Thoracic aorta (tissue), 2 donors: ENCODE data around the gene FOXP1. TPM values are rescaled to one million over a fixed set of nuclear protein-coding genes. Genes with fewer than 3 reads are reported as not detected.

ENCODE experiments used
- ATAC-seq: fragments of 150-250 bp; one replicate; pipeline ENCODE4 v1.8.0; 2017; ENCODE audit warnings: low read depth; ENCODE audit not compliant: insufficient number of reproducible peaks, low FRiP score
- DNase-seq: peaks from one replicate; pipeline ENCODE4 v3.0.0-alpha.2; 2020; ENCODE audit warnings: low spot score
- H3K27ac ChIP-seq, 2 donors: fragments of 200-600 bp; sonication (generic); 1 replicate in 1 of 2; 2 replicates in 1 of 2; pipeline ENCODE4 v1.5.1; 2016; ENCODE audit warnings: mild to moderate bottlenecking in 2 of 2, moderate library complexity in 2 of 2
- H3K27me3 ChIP-seq: fragments of 200-600 bp; sonication (generic); replicated peaks from 2 replicates; pipeline ENCODE4 v1.6.0; 2016; ENCODE audit warnings: mild to moderate bottlenecking; ENCODE audit not compliant: insufficient read depth
- H3K36me3 ChIP-seq: fragments of 200-600 bp; sonication (generic); one replicate; pipeline ENCODE4 v1.5.1; 2016
- H3K4me1 ChIP-seq, 2 donors: fragments of 200-600 bp; sonication (generic); 1 replicate in 1 of 2; 2 replicates in 1 of 2; pipeline versions ENCODE4 v1.5.1 to v1.6.0; 2016; ENCODE audit warnings: low read depth in 2 of 2, mild to moderate bottlenecking in 1 of 2; ENCODE audit not compliant: control insufficient read depth in 1 of 2
- H3K4me3 ChIP-seq: fragments of 200-600 bp; sonication (generic); 2 replicates; pipeline ENCODE4 v1.5.1; 2016; ENCODE audit warnings: mild to moderate bottlenecking
- H3K9me3 ChIP-seq: fragments of 200-600 bp; sonication (generic); 2 replicates; pipeline ENCODE4 v1.5.1; 2016
- total RNA-seq, 2 donors: library from RNA; depleted of rRNA; stranded (reverse); fragments of >200 nt; gene quantifications; one replicate each; pipeline versions ENCODE4 v1.1.0 to v1.2.3, GENCODE V29; 2016
- TF ChIP-seq, protein P1 (sequence below): fragments of 200-600 bp; sonication (generic); IDR thresholded peaks from one replicate; pipeline ENCODE4 v1.5.1; 2019; ENCODE audit warnings: antibody characterized with exemption

The FOXP1 gene
- total RNA-seq, 2 donors from 2014 or later = 176 to 255 TPM

- peaks cover 9% of the 10 kb centered on the region for H3K36me3 ChIP-seq
- ATAC-seq (no peak), DNase-seq (no peak)
- H3K27ac ChIP-seq = no peak overlapping the region
- TF ChIP-seq, protein P1, sequence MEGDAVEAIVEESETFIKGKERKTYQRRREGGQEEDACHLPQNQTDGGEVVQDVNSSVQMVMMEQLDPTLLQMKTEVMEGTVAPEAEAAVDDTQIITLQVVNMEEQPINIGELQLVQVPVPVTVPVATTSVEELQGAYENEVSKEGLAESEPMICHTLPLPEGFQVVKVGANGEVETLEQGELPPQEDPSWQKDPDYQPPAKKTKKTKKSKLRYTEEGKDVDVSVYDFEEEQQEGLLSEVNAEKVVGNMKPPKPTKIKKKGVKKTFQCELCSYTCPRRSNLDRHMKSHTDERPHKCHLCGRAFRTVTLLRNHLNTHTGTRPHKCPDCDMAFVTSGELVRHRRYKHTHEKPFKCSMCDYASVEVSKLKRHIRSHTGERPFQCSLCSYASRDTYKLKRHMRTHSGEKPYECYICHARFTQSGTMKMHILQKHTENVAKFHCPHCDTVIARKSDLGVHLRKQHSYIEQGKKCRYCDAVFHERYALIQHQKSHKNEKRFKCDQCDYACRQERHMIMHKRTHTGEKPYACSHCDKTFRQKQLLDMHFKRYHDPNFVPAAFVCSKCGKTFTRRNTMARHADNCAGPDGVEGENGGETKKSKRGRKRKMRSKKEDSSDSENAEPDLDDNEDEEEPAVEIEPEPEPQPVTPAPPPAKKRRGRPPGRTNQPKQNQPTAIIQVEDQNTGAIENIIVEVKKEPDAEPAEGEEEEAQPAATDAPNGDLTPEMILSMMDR = no peak
- H3K9me3 ChIP-seq = no peaks in the 10 kb centered on the region
- H3K4me1 ChIP-seq = peaks cover 0 to 13% of the 10 kb centered on the region in 2 donors
- H3K4me3 ChIP-seq = no peak overlapping the region
- H3K27me3 ChIP-seq = no peaks in the 10 kb centered on the region
Measured at GRCh38 chr3:71194785-71195184, 388.7 kb downstream of the FOXP1 start.

DNA sequence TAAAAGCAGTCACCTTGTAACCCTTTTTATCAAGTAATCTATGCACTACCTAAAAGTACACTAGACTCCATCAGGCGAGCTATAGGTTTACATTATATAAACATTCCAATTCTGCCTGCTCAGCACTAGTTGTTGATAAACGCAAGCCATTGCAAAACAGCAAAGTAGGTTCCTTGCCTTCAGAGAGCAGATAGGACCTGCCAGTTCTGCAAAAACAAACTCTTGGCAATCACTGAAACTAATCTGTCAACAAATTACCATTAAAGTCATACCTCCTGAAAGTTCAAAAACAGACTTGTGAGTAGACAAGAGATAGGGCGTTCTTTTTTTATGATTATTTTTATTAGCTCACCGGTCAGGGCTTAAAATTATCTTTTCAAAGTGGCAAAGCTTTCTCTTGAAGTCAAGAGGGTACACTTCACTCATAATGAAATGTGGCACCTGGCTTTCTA lies 392.5 kb downstream of the FOXP1 start:
- Histone ChIP-seq H3K36me3 (peaks cover 4% of the 10 kb centered on the region), H3K4me3 (no peak overlapping the region), H3K4me1 (peaks cover 0 to 16% of the 10 kb centered on the region in 2 donors), H3K27me3 (no peaks in the 10 kb centered on the region), H3K9me3 (no peaks in the 10 kb centered on the region), H3K27ac (no peak overlapping the region)
- TF ChIP-seq, protein P1 = no peak
- ATAC-seq = no peak
- no peak for DNase-seq

DNA sequence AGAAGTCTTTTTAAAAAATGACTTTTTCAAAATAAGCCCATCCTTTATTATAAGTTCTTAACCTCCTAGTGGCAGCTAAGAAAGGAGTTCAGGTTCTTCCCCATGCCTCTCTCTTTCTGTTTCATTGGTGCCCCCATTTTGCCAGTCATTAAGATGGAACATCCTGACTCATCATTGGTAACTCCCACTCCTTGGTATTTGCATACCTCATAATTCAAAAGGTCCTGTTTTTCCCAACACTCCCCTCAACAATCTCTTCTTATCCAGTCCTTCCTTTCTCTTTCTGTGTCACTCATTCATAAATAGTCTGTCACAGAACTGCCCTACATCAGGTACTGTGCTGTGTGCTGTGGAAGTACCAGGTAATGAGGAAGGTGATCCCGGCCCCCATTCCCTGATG lies 394.0 kb downstream of the FOXP1 start:
- Histone ChIP-seq H3K36me3 (no peaks in the 10 kb centered on the region), H3K4me1 (peaks cover 0 to 17% of the 10 kb centered on the region in 2 donors), H3K27me3 (no peaks in the 10 kb centered on the region), H3K9me3 (no peaks in the 10 kb centered on the region), H3K4me3 (no peak overlapping the region), H3K27ac (no peak overlapping the region)
- TF ChIP-seq, protein P1 = no peak
- ATAC-seq (no peak), DNase-seq (no peak)

GRCh38 chr3:71187715-71188114 lies 395.8 kb downstream of the FOXP1 start:
- ATAC-seq = no peak
- TF ChIP-seq, protein P1 = no peak
- DNase-seq = no peak
- no peaks in the 10 kb centered on the region for H3K9me3 ChIP-seq
- H3K4me3 ChIP-seq = no peak overlapping the region
- peaks cover 0 to 17% of the 10 kb centered on the region in 2 donors for H3K4me1 ChIP-seq
- H3K36me3 ChIP-seq = no peaks in the 10 kb centered on the region
- H3K27me3 ChIP-seq = no peaks in the 10 kb centered on the region
- no peak overlapping the region for H3K27ac ChIP-seq

GRCh38 chr3:71186801-71187200 lies 396.7 kb downstream of the FOXP1 start:
- ATAC-seq = no peak
- Histone ChIP-seq H3K9me3 (no peaks in the 10 kb centered on the region), H3K36me3 (no peaks in the 10 kb centered on the region), H3K27me3 (no peaks in the 10 kb centered on the region), H3K4me3 (no peak overlapping the region), H3K27ac (no peak overlapping the region), H3K4me1 (peaks cover 0 to 14% of the 10 kb centered on the region in 2 donors)
- TF ChIP-seq, protein P1 = no peak
- DNase-seq = no peak
